ENCODE data around the gene ZNF665. TPM values are rescaled to one million over a fixed set of nuclear protein-coding genes. Genes with fewer than 3 reads are reported as not detected.

ZNF665 gene
- total RNA-seq, 1 donor = 0.86 TPM

GRCh38 chr19:53156850-53157249, 36.3 kb downstream of the ZNF665 start:
- TF ChIP-seq, protein P1, sequence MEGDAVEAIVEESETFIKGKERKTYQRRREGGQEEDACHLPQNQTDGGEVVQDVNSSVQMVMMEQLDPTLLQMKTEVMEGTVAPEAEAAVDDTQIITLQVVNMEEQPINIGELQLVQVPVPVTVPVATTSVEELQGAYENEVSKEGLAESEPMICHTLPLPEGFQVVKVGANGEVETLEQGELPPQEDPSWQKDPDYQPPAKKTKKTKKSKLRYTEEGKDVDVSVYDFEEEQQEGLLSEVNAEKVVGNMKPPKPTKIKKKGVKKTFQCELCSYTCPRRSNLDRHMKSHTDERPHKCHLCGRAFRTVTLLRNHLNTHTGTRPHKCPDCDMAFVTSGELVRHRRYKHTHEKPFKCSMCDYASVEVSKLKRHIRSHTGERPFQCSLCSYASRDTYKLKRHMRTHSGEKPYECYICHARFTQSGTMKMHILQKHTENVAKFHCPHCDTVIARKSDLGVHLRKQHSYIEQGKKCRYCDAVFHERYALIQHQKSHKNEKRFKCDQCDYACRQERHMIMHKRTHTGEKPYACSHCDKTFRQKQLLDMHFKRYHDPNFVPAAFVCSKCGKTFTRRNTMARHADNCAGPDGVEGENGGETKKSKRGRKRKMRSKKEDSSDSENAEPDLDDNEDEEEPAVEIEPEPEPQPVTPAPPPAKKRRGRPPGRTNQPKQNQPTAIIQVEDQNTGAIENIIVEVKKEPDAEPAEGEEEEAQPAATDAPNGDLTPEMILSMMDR (IDR thresholded peaks at IDR 0.05; ENCODE audit: insufficient read depth, low read depth, low read length) = no peak
- H3K4me3 ChIP-seq (ENCODE audit: low read depth, low read length) = no peak overlapping the region
- no peak for DNase-seq (ENCODE audit: low read depth)

- no peak overlapping the region for H3K4me3 ChIP-seq (ENCODE audit: low read depth, low read length)
- TF ChIP-seq, protein P1 (IDR thresholded peaks at IDR 0.05; ENCODE audit: insufficient read depth, low read depth, low read length) = no peak
- no peak for DNase-seq (ENCODE audit: low read depth)
Measured at GRCh38 chr19:53147645-53148044, 45.5 kb downstream of the ZNF665 start.

- H3K4me3 ChIP-seq (ENCODE audit: low read depth, low read length) = no peak overlapping the region
- TF ChIP-seq, protein P1 (IDR thresholded peaks at IDR 0.05; ENCODE audit: insufficient read depth, low read depth, low read length) = no peak
- no peak for DNase-seq (ENCODE audit: low read depth)
Measured at GRCh38 chr19:53140351-53140750, 52.8 kb downstream of the ZNF665 start.

- no peak overlapping the region for H3K4me3 ChIP-seq (ENCODE audit: low read depth, low read length)
- TF ChIP-seq, protein P1 (IDR thresholded peaks at IDR 0.05; ENCODE audit: insufficient read depth, low read depth, low read length) = no peak
- no peak for DNase-seq (ENCODE audit: low read depth)
Measured at GRCh38 chr19:53136432-53136831, 56.7 kb downstream of the ZNF665 start.

GRCh38 chr19:53132141-53132991, 60.8 kb downstream of the ZNF665 start, which contains the start of gene ZNF415:
ZNF415 (minus strand) TSS chr19:53132910; CDS start chr19:53122676, 10,234 bp downstream.
- DNase-seq (ENCODE audit: low read depth) = peak; percentile 81
- TF ChIP-seq, protein P1 (IDR thresholded peaks at IDR 0.05; ENCODE audit: insufficient read depth, low read depth, low read length) = no peak

GRCh38 chr19:53131727-53132126, 61.4 kb downstream of the ZNF665 start:
- TF ChIP-seq, protein P1 (IDR thresholded peaks at IDR 0.05; ENCODE audit: insufficient read depth, low read depth, low read length) = no peak
- no peak for DNase-seq (ENCODE audit: low read depth)
- peak overlapping the region; percentile 71 for H3K4me3 ChIP-seq (ENCODE audit: low read depth, low read length)

More at GRCh38 chr19:53132141-53132991, 60.8 kb downstream of the ZNF665 start, which contains the start of gene ZNF415:
- H3K4me3 ChIP-seq (ENCODE audit: low read depth, low read length) = peak within 1 kb of the TSS; percentile 71

Measured in fibroblast of villous mesenchyme (primary cell).